ENCODE data around the gene HECTD3.
"Not testable (repeated sequence)": the region's sequence is repeated elsewhere in the genome, so short reads cannot be mapped to it uniquely, and the experiment has no call there.

HECTD3 gene

GRCh38 chr1:45002650-45003645, 8.2 kb downstream of the HECTD3 start:
- TF ChIP-seq, protein P1, sequence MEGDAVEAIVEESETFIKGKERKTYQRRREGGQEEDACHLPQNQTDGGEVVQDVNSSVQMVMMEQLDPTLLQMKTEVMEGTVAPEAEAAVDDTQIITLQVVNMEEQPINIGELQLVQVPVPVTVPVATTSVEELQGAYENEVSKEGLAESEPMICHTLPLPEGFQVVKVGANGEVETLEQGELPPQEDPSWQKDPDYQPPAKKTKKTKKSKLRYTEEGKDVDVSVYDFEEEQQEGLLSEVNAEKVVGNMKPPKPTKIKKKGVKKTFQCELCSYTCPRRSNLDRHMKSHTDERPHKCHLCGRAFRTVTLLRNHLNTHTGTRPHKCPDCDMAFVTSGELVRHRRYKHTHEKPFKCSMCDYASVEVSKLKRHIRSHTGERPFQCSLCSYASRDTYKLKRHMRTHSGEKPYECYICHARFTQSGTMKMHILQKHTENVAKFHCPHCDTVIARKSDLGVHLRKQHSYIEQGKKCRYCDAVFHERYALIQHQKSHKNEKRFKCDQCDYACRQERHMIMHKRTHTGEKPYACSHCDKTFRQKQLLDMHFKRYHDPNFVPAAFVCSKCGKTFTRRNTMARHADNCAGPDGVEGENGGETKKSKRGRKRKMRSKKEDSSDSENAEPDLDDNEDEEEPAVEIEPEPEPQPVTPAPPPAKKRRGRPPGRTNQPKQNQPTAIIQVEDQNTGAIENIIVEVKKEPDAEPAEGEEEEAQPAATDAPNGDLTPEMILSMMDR (IDR thresholded peaks at IDR 0.05; ENCODE audit: insufficient read depth, missing control alignments) = no peak
- no peak for DNase-seq (ENCODE audit: insufficient read length, low spot score)
- FAIRE-seq = no peak

DNA sequence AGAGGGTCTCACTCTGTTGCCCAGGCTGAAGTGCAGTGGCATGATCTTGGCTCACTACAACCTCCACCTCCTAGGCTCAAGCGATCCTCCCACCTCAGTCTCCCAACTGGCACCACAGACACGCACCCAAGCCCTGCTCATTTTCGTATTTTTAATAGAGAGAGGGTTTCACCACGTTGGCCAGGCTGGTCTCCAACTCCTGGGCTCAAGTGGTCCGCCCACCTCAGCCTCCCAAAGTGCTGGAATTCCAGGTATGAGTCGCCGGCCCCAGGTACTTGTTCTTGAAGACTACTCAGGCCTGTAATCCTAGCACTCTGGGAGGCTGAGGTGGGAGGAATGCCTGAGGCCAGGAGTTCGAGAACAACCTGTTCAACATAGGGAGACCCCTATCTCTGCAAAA, 9.5 kb downstream of the HECTD3 start:
- FAIRE-seq; DNase-seq (ENCODE audit: insufficient read length, low spot score): not testable (repeated sequence)

- TF ChIP-seq, protein P1 (IDR thresholded peaks at IDR 0.05; ENCODE audit: insufficient read depth, missing control alignments) = no peak
- DNase-seq (ENCODE audit: insufficient read length, low spot score) (no peak), FAIRE-seq (no peak)
These were observed 10.1 kb downstream of the HECTD3 start for GRCh38 chr1:45001011-45001481.

DNA sequence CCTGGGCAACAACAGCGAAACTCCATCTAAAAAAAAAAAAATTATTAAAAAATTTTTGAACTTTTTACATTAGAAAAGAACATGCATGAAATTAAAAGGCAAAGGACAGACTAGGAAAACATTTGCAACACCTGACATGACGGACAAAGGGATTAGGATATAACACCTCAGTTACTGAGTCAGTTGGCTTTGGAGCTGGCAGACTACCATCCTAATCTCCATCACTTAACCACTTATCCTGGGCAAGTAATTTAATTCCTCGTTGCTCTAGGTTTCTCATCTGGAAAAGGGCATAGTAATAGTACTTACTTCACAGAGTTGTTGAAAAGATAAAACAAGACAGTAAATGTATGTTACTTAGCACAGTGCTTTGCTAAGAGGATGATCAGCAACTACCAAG, 11.9 kb downstream of the HECTD3 start:
- DNase-seq (ENCODE audit: insufficient read length, low spot score) = peak; percentile 67
- FAIRE-seq = peak; percentile 84
- TF ChIP-seq, protein P1 (IDR thresholded peaks at IDR 0.05; ENCODE audit: insufficient read depth, missing control alignments) = no peak

- TF ChIP-seq, protein P1 (IDR thresholded peaks at IDR 0.05; ENCODE audit: insufficient read depth, missing control alignments) = no peak
- DNase-seq (ENCODE audit: insufficient read length, low spot score) = no peak
- no peak for FAIRE-seq
These were observed 15.5 kb downstream of the HECTD3 start for GRCh38 chr1:44995467-44996238.

GRCh38 chr1:44994309-44994898, 16.7 kb downstream of the HECTD3 start:
- DNase-seq (ENCODE audit: insufficient read length, low spot score) (no peak), FAIRE-seq (no peak)
- TF ChIP-seq, protein P1 (IDR thresholded peaks at IDR 0.05; ENCODE audit: insufficient read depth, missing control alignments) = no peak

DNA sequence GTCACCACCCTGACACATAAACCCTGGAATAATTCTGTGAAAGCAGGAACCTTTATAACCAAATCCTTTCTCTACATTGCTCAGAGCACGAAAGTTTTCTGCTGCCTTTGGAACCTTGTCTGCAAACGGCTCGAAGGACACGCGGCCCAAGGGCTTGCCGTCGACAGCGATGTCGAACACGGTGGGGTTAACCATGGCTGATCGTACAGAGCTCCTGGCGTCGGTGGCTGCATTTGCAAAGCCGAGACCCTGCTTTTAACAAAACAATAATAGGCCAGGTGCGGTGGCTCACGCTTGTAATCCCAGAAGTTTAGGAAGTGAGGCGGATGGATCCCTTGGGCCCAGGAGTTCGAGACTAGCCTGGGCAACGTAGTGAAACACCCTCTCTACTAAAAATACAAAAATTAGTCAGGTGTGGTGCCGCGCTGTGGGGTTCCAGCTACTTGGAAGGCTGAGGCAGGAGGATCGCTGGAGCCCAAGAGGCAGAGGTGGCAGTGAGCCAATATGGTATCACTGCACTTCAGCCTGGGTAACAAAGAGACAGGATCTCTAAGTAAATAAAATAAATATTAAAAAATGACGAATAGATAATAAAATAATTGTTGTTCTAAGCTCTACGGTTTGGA, 22.5 kb downstream of the HECTD3 start:
- FAIRE-seq (no peak), DNase-seq (ENCODE audit: insufficient read length, low spot score) (no peak)
- TF ChIP-seq, protein P1 (IDR thresholded peaks at IDR 0.05; ENCODE audit: insufficient read depth, missing control alignments) = no peak
